ENCODE measurements around the gene FOXS1. TPM values are rescaled to one million over a fixed set of nuclear protein-coding genes. Genes with fewer than 3 reads are reported as not detected.
A peak's percentile ranks its signal among the peaks of the same experiment; 100 is the strongest.
"Not testable (repeated sequence)": the region's sequence is repeated elsewhere in the genome, so short reads cannot be mapped to it uniquely, and the experiment has no call there.

The FOXS1 gene
- total RNA-seq, 1 donor from 2014 or later, result 0.89 TPM

- not testable (repeated sequence) for DNase-seq (ENCODE audit: missing footprints); ATAC-seq
- intact Hi-C loops (cut with DNase I), result loop anchor here (10.0 kb wide), 1 partner anchor 827 kb away; no protein-coding TSS in a partner anchor
Measured at GRCh38 chr20:31828016-31828415, 17.4 kb downstream of the FOXS1 start.

- no peak for DNase-seq (ENCODE audit: missing footprints)
- ATAC-seq, result no peak
- intact Hi-C loops (cut with DNase I), result loop anchor here (10.0 kb wide), 1 partner anchor 828 kb away; no protein-coding TSS in a partner anchor
Measured at GRCh38 chr20:31827059-31827458, 18.3 kb downstream of the FOXS1 start.

- intact Hi-C loops (cut with DNase I), result loop anchor here (10.0 kb wide), 1 partner anchor 829 kb away; no protein-coding TSS in a partner anchor
- ATAC-seq (no peak), DNase-seq (ENCODE audit: missing footprints) (no peak)
Measured at GRCh38 chr20:31826074-31826473, 19.3 kb downstream of the FOXS1 start.

DNA sequence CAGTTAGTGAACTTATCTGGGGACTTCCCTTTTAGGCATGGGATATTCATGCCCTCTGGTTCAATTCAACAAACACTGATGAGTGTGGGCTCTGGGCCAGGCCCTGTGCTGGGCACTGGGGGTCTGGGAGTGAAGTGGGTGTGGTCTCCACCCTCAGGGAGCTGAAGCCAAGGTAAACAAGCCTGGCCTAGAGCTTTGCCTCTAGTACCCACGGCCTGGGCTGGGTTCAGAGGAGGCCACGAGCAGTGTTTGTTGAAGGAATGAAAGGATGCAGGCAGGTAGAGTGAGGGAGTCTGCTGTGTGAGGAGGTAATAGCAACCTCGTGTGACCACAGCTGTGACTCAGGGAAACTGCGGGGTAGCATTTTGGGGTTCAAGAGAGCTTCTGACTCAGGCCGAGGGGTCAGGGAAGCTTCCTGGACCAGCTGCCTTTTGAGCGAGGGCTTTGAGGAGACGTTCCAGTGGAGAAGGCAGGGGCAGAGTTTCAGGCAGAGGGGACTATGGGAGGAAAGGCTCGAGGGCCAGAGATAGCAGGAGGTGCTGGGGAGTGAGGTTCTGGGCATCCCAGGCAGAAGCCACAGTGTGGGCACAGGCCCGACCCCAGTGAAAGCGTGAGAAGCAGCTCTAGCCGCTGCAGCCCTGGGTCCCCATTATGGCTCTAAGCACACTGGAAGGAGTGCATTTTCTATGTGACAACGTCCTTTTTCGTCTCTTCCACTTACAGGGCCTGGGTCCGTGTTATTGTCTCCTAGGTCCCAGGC lies 20.7 kb downstream of the FOXS1 start:
- intact Hi-C loops (cut with DNase I), result loop anchor here (10.0 kb wide), 1 partner anchor 830 kb away; no protein-coding TSS in a partner anchor
- DNase-seq (ENCODE audit: missing footprints), result no peak
- ATAC-seq, result no peak

DNA sequence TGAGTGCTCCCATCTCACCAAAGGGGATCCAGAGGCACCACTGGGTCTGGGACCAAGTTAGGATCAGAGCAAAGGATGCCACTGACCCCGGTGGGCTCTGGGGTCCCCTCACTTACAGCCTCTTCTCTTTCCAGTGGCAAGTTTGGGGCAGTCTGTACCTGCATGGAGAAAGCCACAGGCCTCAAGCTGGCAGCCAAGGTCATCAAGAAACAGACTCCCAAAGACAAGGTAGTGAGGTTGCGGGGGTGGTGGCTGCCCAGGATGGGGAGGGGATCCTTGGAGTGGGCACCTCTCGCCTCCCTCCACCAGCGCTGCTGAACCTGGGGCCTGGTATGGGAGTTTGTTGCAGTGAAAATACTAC lies 21.3 kb downstream of the FOXS1 start:
- DNase-seq (ENCODE audit: missing footprints) (no peak), ATAC-seq (no peak)
- intact Hi-C loops (cut with DNase I), result loop anchor here (10.0 kb wide), 1 partner anchor 831 kb away; no protein-coding TSS in a partner anchor

DNA sequence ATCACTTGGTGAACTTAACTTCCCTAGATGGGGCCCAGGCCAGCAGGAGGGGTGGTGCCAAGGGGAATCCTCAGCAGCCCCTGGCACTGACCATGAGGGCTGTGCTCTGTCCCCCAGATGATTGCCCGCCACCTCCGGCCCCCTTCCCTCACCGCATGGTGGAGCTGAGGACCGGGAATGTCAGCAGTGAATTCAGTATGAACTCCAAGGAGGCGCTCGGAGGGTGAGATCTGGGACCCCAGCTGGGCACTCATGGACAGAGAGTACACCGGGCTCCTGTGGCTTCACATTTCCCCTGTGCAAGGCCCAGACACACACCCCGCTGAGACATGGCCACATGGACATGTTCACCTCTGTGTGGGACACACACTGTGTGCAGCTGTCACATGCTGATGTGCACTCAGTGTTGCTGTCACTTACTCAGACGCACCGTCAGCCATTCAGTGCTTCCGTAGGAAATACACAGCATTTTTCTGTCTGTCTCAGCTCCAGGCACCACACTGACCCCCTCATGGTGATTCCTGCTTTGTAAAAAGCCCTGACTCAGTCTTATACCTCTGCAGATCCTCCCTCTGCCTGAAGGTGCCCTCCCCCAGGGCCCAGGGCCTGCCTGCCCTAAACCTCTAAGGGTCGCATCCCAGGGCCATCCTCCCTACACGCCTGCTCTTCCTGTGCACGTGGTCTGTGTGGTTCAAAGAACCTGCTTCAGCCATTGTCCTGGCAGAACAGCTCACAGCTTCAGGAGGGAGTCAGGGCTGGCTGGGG lies 21.9 kb downstream of the FOXS1 start:
- ATAC-seq, result no peak
- intact Hi-C loops (cut with DNase I), result loop anchor here (1.0 to 10.0 kb wide), 5 partner anchors 23 to 831 kb away; partner anchors contain the start of gene PDRG1
- DNase-seq (ENCODE audit: missing footprints), result no peak

- peak; percentile 92 for DNase-seq (ENCODE audit: missing footprints)
- intact Hi-C loops (cut with DNase I), result loop anchor here (1.0 to 10.0 kb wide), 5 partner anchors 24 to 832 kb away; partner anchors contain the start of gene PDRG1
- ATAC-seq, result peak; percentile 87
Measured at GRCh38 chr20:31822421-31823330, 22.7 kb downstream of the FOXS1 start.

GRCh38 chr20:31821427-31821826 lies 24.0 kb downstream of the FOXS1 start:
- intact Hi-C loops (cut with DNase I), result loop anchor here (10.0 kb wide), 1 partner anchor 833 kb away; no protein-coding TSS in a partner anchor
- ATAC-seq, result no peak
- no peak for DNase-seq (ENCODE audit: missing footprints)

- intact Hi-C loops (cut with DNase I), result loop anchor here (10.0 kb wide), 1 partner anchor 835 kb away; no protein-coding TSS in a partner anchor
- ATAC-seq (no peak), DNase-seq (ENCODE audit: missing footprints) (no peak)
Measured at GRCh38 chr20:31820228-31820627, 25.2 kb downstream of the FOXS1 start.

GRCh38 chr20:31819083-31819784 lies 26.2 kb downstream of the FOXS1 start, which contains the start of gene MYLK2:
Gene MYLK2, plus strand, starts transcription at chr20:31819356. Its CDS starts 225 bp downstream, at chr20:31819581.
- peak; percentile 27 for ATAC-seq
- peak; percentile 82 for DNase-seq (ENCODE audit: missing footprints)
- intact Hi-C loops (cut with DNase I), result loop anchor here (5.0 to 10.0 kb wide), 2 partner anchors 82 to 154 kb away; partner anchors contain the start of gene TPX2

- ATAC-seq, result no peak
- intact Hi-C loops (cut with DNase I), result loop anchor here (5.0 to 10.0 kb wide), 2 partner anchors 81 to 154 kb away; partner anchors contain the start of gene TPX2
- DNase-seq (ENCODE audit: missing footprints), result no peak
Measured at GRCh38 chr20:31818376-31818908, 27.0 kb downstream of the FOXS1 start.

DNA sequence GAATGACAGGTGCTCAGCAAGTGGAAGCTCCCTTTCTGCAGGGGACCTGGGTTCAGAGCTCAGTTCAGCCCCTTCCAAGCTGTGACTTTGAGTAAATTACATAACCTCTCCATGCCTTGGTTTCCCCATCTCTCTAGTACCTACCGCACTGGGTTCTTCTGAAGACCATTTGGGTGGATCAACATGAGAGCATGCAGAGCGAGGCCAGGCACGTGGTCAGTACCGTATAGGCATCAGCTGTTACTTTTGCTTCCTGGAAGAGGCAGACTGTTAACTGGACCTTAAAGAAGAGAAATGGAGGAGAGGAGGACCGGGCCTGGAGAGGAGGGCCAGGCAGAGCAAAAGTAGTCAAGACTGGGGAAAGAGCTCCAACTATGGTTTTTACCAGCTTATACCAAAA lies 27.9 kb downstream of the FOXS1 start:
- intact Hi-C loops (cut with DNase I), result loop anchor here (5.0 to 10.0 kb wide), 2 partner anchors 80 to 153 kb away; partner anchors contain the start of gene TPX2
- ATAC-seq (no peak), DNase-seq (ENCODE audit: missing footprints) (no peak)

DNA sequence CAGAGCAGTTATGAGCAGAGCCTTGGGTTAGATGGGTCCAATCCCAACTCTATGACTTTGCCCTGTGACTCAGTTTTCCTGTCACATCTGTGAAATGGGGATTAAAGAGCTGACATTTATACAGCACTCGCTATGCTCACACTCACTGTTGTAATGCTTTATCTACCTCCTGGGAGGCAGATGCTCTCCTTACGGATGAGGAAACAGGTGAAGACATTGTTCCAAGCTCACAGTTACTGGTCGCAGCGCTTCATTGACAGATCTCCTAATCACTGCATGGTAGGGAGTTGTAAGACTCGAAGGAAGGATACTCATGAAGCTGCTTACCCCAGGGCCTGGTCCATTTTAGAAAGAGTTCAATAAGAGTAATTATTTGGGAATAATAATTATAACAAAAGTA lies 29.2 kb downstream of the FOXS1 start:
- intact Hi-C loops (cut with DNase I), result loop anchor here (5.0 to 10.0 kb wide), 2 partner anchors 79 to 151 kb away; partner anchors contain the start of gene TPX2
- no peak for DNase-seq (ENCODE audit: missing footprints)
- ATAC-seq, result no peak

GRCh38 chr20:31815408-31816188 lies 29.8 kb downstream of the FOXS1 start:
- ATAC-seq (peak; percentile 12), DNase-seq (ENCODE audit: missing footprints) (no peak)
- intact Hi-C loops (cut with DNase I), result loop anchor here (5.0 to 10.0 kb wide), 2 partner anchors 78 to 151 kb away; partner anchors contain the start of gene TPX2

GRCh38 chr20:31814142-31814541 lies 31.3 kb downstream of the FOXS1 start:
- not testable (repeated sequence) for DNase-seq (ENCODE audit: missing footprints)
- intact Hi-C loops (cut with DNase I), result loop anchor here (10.0 kb wide), 1 partner anchor 149 kb away; no protein-coding TSS in a partner anchor

GRCh38 chr20:31813611-31814010 lies 31.8 kb downstream of the FOXS1 start:
- DNase-seq (ENCODE audit: missing footprints), result no peak
- intact Hi-C loops (cut with DNase I), result loop anchor here (10.0 kb wide), 1 partner anchor 149 kb away; no protein-coding TSS in a partner anchor
- no peak for ATAC-seq

More at GRCh38 chr20:31814142-31814541, 31.3 kb downstream of the FOXS1 start:
- ATAC-seq, result not testable (repeated sequence)
